Activated naive CD4-positive, alpha-beta T cell treated with anti-CD3 and anti-CD28 coated beads for 36 hours (primary cell): Measurements from ENCODE around the gene BICD2. TPM values are rescaled to one million over a fixed set of nuclear protein-coding genes. Genes with fewer than 3 reads are reported as not detected.

ENCODE experiments used
- CTCF ChIA-PET: fragments of 350-600 bp; sonication (Branson Sonifier 250); formaldehyde crosslinking; loops from one replicate; lab custom pipeline; 2021; ENCODE audit warnings: antibody characterized with exemption; lab: Charles Lee
- DNase-seq: peaks from one replicate; pipeline ENCODE4 v3.0.0-alpha.2; 2020
- H3K27ac Mint-ChIP-seq: one replicate; pipeline ENCODE4 v1.8.0; 2021; ENCODE audit warnings: mild to moderate bottlenecking, mixed read lengths
- H3K27me3 Mint-ChIP-seq: one replicate; pipeline ENCODE4 v1.8.0; 2021; ENCODE audit warnings: low read depth, mixed read lengths
- H3K36me3 Mint-ChIP-seq: one replicate; pipeline ENCODE4 v1.8.0; 2021; ENCODE audit warnings: low read depth, mixed read lengths
- H3K4me1 Mint-ChIP-seq: one replicate; pipeline ENCODE4 v1.8.0; 2021; ENCODE audit warnings: low read depth, mixed read lengths
- H3K4me3 Mint-ChIP-seq: one replicate; pipeline ENCODE4 v1.8.0; 2021; ENCODE audit warnings: mild to moderate bottlenecking, moderate library complexity, mixed read lengths
- H3K9me3 Mint-ChIP-seq: one replicate; pipeline ENCODE4 v1.8.0; 2021; ENCODE audit warnings: mixed read lengths
- intact Hi-C: fragments of 100-400 bp; cut with micrococcal nuclease; formaldehyde crosslinking; loops from one replicate; pipeline ENCODE4 v1.15.1; 2023
- total RNA-seq, 2 experiments: library from RNA; stranded (reverse); gene quantifications; one replicate each; pipeline ENCODE4 v1.2.3, GENCODE V29; 2021

Gene BICD2
- total RNA-seq, 2 experiments from 2014 or later, result 11.2 to 12.0 TPM

DNA sequence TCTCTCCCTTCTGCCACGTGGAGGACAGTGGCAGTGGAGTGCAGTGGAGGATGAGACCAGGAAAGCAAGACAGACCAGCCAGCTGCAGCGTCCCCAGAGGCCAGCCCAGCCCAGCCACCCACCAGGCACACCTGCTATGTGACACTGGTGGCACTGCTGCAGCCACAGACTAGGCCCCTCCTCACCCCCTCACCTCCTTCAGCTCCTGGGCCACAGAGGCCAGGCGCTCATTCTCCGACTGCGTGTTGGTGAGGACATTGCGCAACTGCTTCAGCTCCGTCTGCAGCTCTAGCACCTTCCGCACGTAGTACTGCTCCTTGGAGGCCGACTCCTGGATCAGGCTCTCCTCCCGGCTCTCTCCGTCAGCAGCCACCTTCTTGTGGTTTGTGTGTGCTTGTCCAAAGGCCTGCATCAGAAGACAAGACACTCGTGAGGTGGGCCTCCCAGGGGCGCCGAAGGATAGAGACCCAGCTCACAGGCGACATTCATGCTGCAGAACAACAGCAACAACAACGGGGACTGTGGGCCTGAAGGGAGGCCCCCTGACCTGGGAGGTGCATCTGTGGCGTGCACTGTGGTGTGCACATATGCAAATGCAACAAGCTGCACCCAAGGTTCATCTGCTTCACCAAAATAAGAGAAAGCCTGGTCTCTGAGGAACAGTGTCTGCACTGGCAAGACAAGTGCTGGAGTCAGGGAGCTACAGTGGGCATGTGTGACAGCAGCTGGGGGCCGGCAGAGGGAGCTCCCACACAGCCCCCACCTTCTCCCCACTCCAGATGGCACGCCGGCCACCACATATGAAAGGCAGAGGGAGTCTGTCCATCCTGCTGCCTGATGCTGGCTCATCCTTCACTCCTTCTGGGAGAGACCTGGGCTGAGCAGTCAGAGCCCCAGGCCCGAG is 35.5 kb downstream of the BICD2 start:
- no peak overlapping the region for H3K4me3 Mint-ChIP-seq
- peaks cover 3% of the 10 kb centered on the region for H3K36me3 Mint-ChIP-seq
- H3K9me3 Mint-ChIP-seq, result no peaks in the 10 kb centered on the region
- H3K4me1 Mint-ChIP-seq, result peaks cover 10% of the 10 kb centered on the region
- no peaks in the 10 kb centered on the region for H3K27me3 Mint-ChIP-seq
- no peak overlapping the region for H3K27ac Mint-ChIP-seq
- CTCF ChIA-PET, result no interaction called here
- no peak for DNase-seq
- intact Hi-C loops, result no loop called here

- Mint-ChIP-seq H3K9me3 (no peaks in the 10 kb centered on the region), H3K27ac (no peak overlapping the region), H3K27me3 (no peaks in the 10 kb centered on the region), H3K36me3 (peaks cover 3% of the 10 kb centered on the region), H3K4me3 (no peak overlapping the region), H3K4me1 (peaks cover 9% of the 10 kb centered on the region)
- no peak for DNase-seq
- intact Hi-C loops, result no loop called here
- CTCF ChIA-PET, result interaction anchor here (0.6 kb wide), 1 partner anchor 1337 kb away, joined by 3 read pairs; no protein-coding TSS in a partner anchor
These were observed 36.6 kb downstream of the BICD2 start for GRCh38 chr9:92727716-92728700.

DNA sequence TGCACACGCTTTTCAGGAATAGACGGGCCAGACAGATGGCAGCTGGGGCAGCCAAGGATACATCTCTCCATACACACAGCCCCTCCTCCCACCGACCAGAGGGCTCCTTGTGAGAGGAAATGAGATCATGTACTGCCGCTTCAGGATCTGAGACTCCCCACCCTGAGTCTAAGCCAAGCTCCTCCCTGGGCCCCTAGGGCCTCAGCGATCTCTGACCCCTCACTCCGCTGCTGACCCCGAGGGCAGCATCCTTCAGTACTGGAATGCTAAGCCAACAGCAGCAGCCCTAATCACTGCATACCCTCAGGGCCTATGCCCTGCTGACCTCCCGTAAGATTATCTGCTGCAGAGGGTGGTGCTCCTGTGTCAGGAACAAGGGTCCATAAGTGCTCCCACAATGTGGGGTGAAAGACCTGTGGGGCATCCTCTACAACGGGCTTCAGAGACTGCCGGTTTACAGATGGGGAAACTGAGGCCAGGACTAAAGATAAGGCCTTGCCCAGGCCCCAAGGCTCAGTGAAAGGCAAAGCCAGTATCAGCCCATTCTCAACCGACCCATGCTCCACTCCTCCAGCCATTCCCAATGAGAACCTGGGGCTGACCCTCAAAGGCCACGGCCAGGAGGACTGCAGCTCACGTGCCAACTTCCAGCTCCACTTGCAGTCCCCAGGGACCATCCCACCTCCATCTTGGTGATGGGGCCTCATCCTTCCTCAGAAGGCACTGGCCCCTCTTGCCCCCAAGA is 37.5 kb downstream of the BICD2 start:
- no peaks in the 10 kb centered on the region for H3K9me3 Mint-ChIP-seq
- no peaks in the 10 kb centered on the region for H3K27me3 Mint-ChIP-seq
- intact Hi-C loops, result no loop called here
- H3K27ac Mint-ChIP-seq, result no peak overlapping the region
- CTCF ChIA-PET, result no interaction called here
- H3K36me3 Mint-ChIP-seq, result peaks cover 3% of the 10 kb centered on the region
- DNase-seq, result no peak
- no peak overlapping the region for H3K4me3 Mint-ChIP-seq
- H3K4me1 Mint-ChIP-seq, result peaks cover 4% of the 10 kb centered on the region

GRCh38 chr9:92726348-92726747 is 38.3 kb downstream of the BICD2 start:
- intact Hi-C loops, result no loop called here
- Mint-ChIP-seq H3K9me3 (no peaks in the 10 kb centered on the region), H3K4me1 (no peaks in the 10 kb centered on the region), H3K27me3 (no peaks in the 10 kb centered on the region), H3K27ac (no peak overlapping the region), H3K4me3 (no peak overlapping the region), H3K36me3 (peaks cover 4% of the 10 kb centered on the region)
- CTCF ChIA-PET, result no interaction called here
- DNase-seq, result no peak

- no peak overlapping the region for H3K4me3 Mint-ChIP-seq
- H3K27me3 Mint-ChIP-seq, result no peaks in the 10 kb centered on the region
- peaks cover 7% of the 10 kb centered on the region for H3K36me3 Mint-ChIP-seq
- intact Hi-C loops, result no loop called here
- no peaks in the 10 kb centered on the region for H3K4me1 Mint-ChIP-seq
- DNase-seq, result no peak
- CTCF ChIA-PET, result no interaction called here
- H3K9me3 Mint-ChIP-seq, result no peaks in the 10 kb centered on the region
- H3K27ac Mint-ChIP-seq, result no peak overlapping the region
These were observed 38.9 kb downstream of the BICD2 start for GRCh38 chr9:92725766-92726165.

GRCh38 chr9:92725266-92725545 is 39.4 kb downstream of the BICD2 start:
- H3K36me3 Mint-ChIP-seq, result peaks cover 11% of the 10 kb centered on the region
- CTCF ChIA-PET, result no interaction called here
- intact Hi-C loops, result no loop called here
- no peaks in the 10 kb centered on the region for H3K4me1 Mint-ChIP-seq
- no peaks in the 10 kb centered on the region for H3K9me3 Mint-ChIP-seq
- no peak overlapping the region for H3K27ac Mint-ChIP-seq
- H3K27me3 Mint-ChIP-seq, result no peaks in the 10 kb centered on the region
- H3K4me3 Mint-ChIP-seq, result no peak overlapping the region
- DNase-seq, result no peak

DNA sequence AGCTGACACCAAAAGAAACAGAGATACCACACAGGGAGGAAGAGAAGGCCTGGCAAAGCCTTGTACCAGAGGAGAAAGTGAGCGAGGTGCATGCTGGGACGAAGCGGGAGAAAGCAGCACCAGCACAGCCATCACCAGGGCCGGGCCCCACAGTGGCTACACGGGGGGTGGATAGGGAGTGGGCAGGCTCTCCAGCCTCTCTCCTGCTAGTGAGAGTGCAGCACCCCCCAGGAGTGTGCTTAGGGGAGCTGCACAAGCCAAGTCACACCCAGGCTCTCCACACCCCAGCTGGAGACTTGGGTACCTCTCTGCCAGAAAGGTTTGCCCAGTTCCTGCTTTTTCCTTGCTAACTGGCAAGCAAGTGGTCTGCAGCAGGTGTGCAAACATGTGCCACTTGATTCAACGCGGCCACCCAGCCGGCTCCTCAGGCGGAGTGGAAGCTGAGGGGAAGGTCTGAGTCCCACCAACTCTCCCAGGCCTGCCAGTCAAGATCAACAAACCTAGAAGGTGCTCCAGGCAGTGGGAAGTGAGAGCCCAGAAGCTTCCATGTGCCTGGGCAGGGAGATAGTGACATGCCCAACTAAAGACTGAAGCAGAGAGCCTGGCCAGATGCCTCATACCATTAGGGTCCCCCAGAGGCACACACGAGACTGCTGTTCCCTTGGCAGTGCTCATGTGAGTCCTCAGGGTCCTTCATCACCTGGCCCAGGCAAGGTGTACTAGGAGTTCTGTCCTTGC is 39.9 kb downstream of the BICD2 start:
- H3K4me1 Mint-ChIP-seq, result no peaks in the 10 kb centered on the region
- H3K36me3 Mint-ChIP-seq, result peaks cover 15% of the 10 kb centered on the region
- H3K27ac Mint-ChIP-seq, result no peak overlapping the region
- CTCF ChIA-PET, result no interaction called here
- H3K27me3 Mint-ChIP-seq, result no peaks in the 10 kb centered on the region
- no peak overlapping the region for H3K4me3 Mint-ChIP-seq
- intact Hi-C loops, result no loop called here
- DNase-seq, result no peak
- H3K9me3 Mint-ChIP-seq, result no peaks in the 10 kb centered on the region

DNA sequence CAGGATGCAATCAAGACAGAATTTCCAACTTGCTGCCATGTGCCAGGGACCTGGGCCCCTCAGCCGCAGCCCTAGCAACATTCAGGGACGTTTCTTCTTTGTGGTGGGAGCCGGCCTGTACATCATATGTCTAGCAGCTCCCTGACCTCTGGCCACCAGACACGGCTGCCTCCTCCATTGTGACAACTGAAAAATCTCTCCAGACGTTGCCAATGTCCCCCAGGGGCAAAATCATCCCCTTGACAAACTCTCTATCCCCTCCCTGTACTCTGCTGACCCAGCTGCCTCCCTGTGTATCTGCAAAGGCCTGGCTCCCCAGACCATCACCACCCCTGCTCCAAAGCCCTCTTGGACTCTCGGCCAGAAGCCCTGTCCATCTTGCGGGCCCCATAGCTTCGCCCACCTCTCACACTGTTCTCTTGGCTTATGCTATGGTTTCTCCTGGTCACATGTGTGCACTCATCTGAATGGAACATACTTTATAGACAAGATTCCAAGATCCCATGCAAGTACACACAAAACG is 40.8 kb downstream of the BICD2 start:
- intact Hi-C loops, result no loop called here
- no peaks in the 10 kb centered on the region for H3K27me3 Mint-ChIP-seq
- H3K9me3 Mint-ChIP-seq, result no peaks in the 10 kb centered on the region
- peaks cover 16% of the 10 kb centered on the region for H3K36me3 Mint-ChIP-seq
- no peaks in the 10 kb centered on the region for H3K4me1 Mint-ChIP-seq
- H3K27ac Mint-ChIP-seq, result no peak overlapping the region
- CTCF ChIA-PET, result interaction anchor here (0.7 kb wide), 1 partner anchor 15 kb away, joined by 3 read pairs; no protein-coding TSS in a partner anchor
- no peak overlapping the region for H3K4me3 Mint-ChIP-seq
- DNase-seq, result no peak

DNA sequence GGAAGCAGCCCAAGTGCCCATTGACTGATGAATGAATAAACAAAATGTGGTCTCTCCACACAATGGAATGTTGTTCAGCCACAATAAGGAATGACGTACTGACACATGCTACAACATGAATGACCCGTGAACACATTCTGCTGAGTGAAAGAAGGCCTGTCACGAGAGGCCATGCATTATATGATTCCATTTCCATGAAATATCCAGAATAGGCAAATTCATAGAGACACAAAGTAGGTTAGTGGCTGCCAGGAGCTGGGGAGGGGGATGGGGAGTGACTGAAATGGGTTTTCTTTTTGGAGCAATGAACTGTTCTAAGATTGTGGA is 41.4 kb downstream of the BICD2 start:
- Mint-ChIP-seq H3K27me3 (no peaks in the 10 kb centered on the region), H3K9me3 (no peaks in the 10 kb centered on the region), H3K4me1 (no peaks in the 10 kb centered on the region), H3K4me3 (no peak overlapping the region), H3K27ac (no peak overlapping the region), H3K36me3 (peaks cover 15% of the 10 kb centered on the region)
- intact Hi-C loops, result no loop called here
- no peak for DNase-seq
- CTCF ChIA-PET, result interaction anchor here (0.7 kb wide), 1 partner anchor 14 kb away, joined by 3 read pairs; no protein-coding TSS in a partner anchor

- Mint-ChIP-seq H3K4me3 (no peak overlapping the region), H3K27ac (no peak overlapping the region), H3K9me3 (no peaks in the 10 kb centered on the region), H3K36me3 (peaks cover 15% of the 10 kb centered on the region), H3K27me3 (no peaks in the 10 kb centered on the region), H3K4me1 (no peaks in the 10 kb centered on the region)
- DNase-seq, result no peak
- CTCF ChIA-PET, result interaction anchor here (0.7 kb wide), 1 partner anchor 14 kb away, joined by 3 read pairs; no protein-coding TSS in a partner anchor
- intact Hi-C loops, result no loop called here
These were observed 42.0 kb downstream of the BICD2 start for GRCh38 chr9:92722386-92723298.

DNA sequence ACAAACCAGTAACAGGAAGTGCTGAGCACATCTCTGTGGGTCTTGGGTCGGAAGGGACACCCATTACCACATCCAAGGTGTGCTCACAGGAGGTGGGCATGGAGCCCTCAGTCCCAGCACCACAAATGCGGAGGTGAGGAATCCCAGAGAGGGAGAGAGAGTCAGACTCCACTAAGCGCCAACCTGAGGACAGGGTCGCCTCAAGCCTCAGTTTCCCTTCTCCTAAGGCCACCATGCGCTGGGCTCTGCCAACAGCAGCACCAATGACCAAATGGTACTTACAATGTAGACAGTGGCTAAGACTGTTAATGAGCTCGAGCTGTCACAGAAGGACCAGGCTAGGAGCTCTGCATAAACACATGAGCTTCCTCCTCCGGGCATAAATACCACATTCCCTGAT is 43.1 kb downstream of the BICD2 start:
- peaks cover 15% of the 10 kb centered on the region for H3K36me3 Mint-ChIP-seq
- H3K27me3 Mint-ChIP-seq, result no peaks in the 10 kb centered on the region
- intact Hi-C loops, result no loop called here
- no peak for DNase-seq
- CTCF ChIA-PET, result no interaction called here
- H3K9me3 Mint-ChIP-seq, result no peaks in the 10 kb centered on the region
- no peak overlapping the region for H3K27ac Mint-ChIP-seq
- no peaks in the 10 kb centered on the region for H3K4me1 Mint-ChIP-seq
- H3K4me3 Mint-ChIP-seq, result no peak overlapping the region
